Retinal pigment epithelial cell (primary cell): ENCODE data around the gene TGFBR3L.

ENCODE experiments used
- DNase-seq: peaks from one replicate; pipeline ENCODE4 v3.0.0-alpha.2; 2010; ENCODE audit warnings: low read depth
- H3K4me3 ChIP-seq: 2 replicates; pipeline ENCODE4 v1.5.1; 2011; ENCODE audit warnings: mild to moderate bottlenecking, low read length, control low read depth, moderate library complexity
- TF ChIP-seq, protein P1 (sequence below): conservative IDR thresholded peaks from 2 replicates; pipeline ENCODE4 v1.5.1; 2011; ENCODE audit warnings: low read depth, low read length, control low read depth, inconsistent platforms

Gene TGFBR3L

DNA sequence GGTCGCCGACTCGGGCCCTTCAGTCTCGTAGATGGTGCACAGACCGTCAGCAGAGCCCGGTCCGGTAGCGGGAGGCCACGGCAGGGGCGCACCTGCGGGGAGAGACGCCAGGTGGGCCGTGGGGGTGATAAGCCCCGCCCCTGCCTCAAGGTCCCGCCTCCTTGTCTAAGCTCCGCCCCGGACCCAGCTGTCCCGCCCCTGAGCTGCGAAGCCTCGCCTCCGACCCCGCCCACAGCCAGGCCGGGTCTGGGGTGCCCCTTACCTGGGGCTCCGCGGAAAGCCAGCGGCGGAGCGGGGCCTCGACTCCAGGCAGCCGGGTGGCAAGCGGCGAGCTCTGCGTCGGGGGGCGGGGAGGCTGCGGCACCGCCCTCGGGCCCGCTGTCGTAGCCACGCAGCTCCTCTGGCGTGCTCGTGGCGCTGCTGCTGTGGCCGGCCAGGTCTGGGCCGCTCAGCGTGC is 45.1 kb upstream of the TGFBR3L start:
- H3K4me3 ChIP-seq = peak overlapping the region; percentile 22
- no peak for DNase-seq
- TF ChIP-seq, protein P1, sequence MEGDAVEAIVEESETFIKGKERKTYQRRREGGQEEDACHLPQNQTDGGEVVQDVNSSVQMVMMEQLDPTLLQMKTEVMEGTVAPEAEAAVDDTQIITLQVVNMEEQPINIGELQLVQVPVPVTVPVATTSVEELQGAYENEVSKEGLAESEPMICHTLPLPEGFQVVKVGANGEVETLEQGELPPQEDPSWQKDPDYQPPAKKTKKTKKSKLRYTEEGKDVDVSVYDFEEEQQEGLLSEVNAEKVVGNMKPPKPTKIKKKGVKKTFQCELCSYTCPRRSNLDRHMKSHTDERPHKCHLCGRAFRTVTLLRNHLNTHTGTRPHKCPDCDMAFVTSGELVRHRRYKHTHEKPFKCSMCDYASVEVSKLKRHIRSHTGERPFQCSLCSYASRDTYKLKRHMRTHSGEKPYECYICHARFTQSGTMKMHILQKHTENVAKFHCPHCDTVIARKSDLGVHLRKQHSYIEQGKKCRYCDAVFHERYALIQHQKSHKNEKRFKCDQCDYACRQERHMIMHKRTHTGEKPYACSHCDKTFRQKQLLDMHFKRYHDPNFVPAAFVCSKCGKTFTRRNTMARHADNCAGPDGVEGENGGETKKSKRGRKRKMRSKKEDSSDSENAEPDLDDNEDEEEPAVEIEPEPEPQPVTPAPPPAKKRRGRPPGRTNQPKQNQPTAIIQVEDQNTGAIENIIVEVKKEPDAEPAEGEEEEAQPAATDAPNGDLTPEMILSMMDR = no peak

GRCh38 chr19:7869910-7870511 is 44.6 kb upstream of the TGFBR3L start:
- TF ChIP-seq, protein P1 = no peak
- no peak for DNase-seq
- no peak overlapping the region for H3K4me3 ChIP-seq

- no peak for DNase-seq
- TF ChIP-seq, protein P1 = no peak
- no peak overlapping the region for H3K4me3 ChIP-seq
Measured at GRCh38 chr19:7870571-7871436, 43.8 kb upstream of the TGFBR3L start.

DNA sequence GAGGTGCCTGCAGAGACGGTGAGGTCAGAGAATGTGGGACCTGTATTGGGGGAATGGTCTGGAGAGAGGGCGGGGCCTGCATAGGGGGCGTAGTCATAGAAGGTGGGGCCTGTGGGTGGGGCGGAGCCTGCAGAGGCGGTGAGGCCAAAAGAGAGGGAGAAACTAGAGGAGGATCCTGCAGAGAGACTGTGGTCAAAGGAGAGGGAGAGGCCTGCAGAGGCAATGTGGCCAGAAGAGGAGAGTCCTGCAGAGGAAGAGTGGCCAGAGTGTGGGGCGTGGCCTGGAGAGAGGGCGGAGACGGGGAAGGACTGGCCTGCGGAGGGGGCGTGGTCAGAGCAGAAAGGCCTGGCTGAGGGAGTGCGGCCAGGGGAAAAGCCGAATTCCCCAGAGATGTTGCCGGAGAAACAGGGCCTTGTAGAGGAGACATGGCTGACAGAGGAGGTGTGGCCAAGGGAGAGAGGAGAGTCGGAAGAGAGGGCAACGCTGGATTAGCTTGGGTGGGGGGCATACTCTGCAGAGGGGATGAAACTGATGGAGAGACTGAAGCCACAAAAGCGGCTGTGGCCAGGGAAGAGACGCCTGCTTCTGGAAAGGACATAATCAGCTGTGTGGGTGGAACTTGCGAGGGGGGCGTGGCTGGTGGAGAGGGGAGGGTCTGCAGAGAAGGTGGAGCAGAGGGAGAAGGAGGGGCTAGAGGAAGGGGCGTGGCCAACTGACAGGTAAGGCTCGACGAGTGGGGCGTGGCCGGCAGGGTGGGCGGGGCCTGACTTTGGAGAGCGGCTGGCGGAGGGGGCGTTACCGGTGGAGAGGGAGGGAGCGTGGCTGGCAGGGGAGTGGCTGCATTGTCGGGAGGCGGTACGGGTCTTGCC is 43.0 kb upstream of the TGFBR3L start:
- DNase-seq = peak; percentile 59
- TF ChIP-seq, protein P1 = no peak
- peak overlapping the region; percentile 19 for H3K4me3 ChIP-seq

- TF ChIP-seq, protein P1 = no peak
- no peak for DNase-seq
Measured at GRCh38 chr19:7872306-7873204, 42.1 kb upstream of the TGFBR3L start.

More at GRCh38 chr19:7872306-7873204, 42.1 kb upstream of the TGFBR3L start:
- no peak overlapping the region for H3K4me3 ChIP-seq
